Pulmonary artery endothelial cell (primary cell): ENCODE measurements around the gene HOMER2. TPM values are rescaled to one million over a fixed set of nuclear protein-coding genes. Genes with fewer than 3 reads are reported as not detected.
"Not testable (repeated sequence)": the region's sequence is repeated elsewhere in the genome, so short reads cannot be mapped to it uniquely, and the experiment has no call there.

Experiments
- DNase-seq: peaks from one replicate; pipeline ENCODE4 v3.0.0-alpha.2; 2011; ENCODE audit warnings: low read depth, low spot score
- total RNA-seq: library from RNA; depleted of rRNA; stranded (reverse); fragments of >200 nt; gene quantifications from 2 replicates; pipeline ENCODE4 v1.2.3, GENCODE V29; 2014

Gene HOMER2
- total RNA-seq, 1 donor from 2014 or later, result 0.40 TPM

GRCh38 chr15:82966671-82967071 lies 14.2 kb upstream of the HOMER2 start:
- no peak for DNase-seq

GRCh38 chr15:82964890-82965289 lies 12.4 kb upstream of the HOMER2 start:
- DNase-seq, result no peak

- no peak for DNase-seq
These were observed 11.2 kb upstream of the HOMER2 start for GRCh38 chr15:82963471-82964341.

GRCh38 chr15:82960766-82961165 lies 8.2 kb upstream of the HOMER2 start:
- DNase-seq, result no peak

GRCh38 chr15:82959423-82959822 lies 6.9 kb upstream of the HOMER2 start:
- DNase-seq, result no peak

- no peak for DNase-seq
These were observed 6.1 kb upstream of the HOMER2 start for GRCh38 chr15:82958638-82959037.

GRCh38 chr15:82951472-82952157 lies 905 bp downstream of the HOMER2 start:
- no peak for DNase-seq

- DNase-seq, result no peak
These were observed 1.7 kb downstream of the HOMER2 start for GRCh38 chr15:82950746-82951370.

- no peak for DNase-seq
These were observed 2.2 kb downstream of the HOMER2 start for GRCh38 chr15:82950295-82950694.

- no peak for DNase-seq
These were observed 6.3 kb downstream of the HOMER2 start for GRCh38 chr15:82946155-82946701.

GRCh38 chr15:82945326-82945725 lies 7.2 kb downstream of the HOMER2 start:
- no peak for DNase-seq

- DNase-seq, result no peak
These were observed 7.7 kb downstream of the HOMER2 start for GRCh38 chr15:82944821-82945220.

GRCh38 chr15:82944056-82944455 lies 8.5 kb downstream of the HOMER2 start:
- no peak for DNase-seq

GRCh38 chr15:82943176-82943575 lies 9.3 kb downstream of the HOMER2 start:
- DNase-seq, result no peak

- DNase-seq, result no peak
These were observed 9.8 kb downstream of the HOMER2 start for GRCh38 chr15:82942691-82943090.

- DNase-seq, result not testable (repeated sequence)
These were observed 12.8 kb downstream of the HOMER2 start for GRCh38 chr15:82939678-82940077.

- no peak for DNase-seq
These were observed 14.8 kb downstream of the HOMER2 start for GRCh38 chr15:82937712-82938058.

GRCh38 chr15:82936966-82937711 lies 15.4 kb downstream of the HOMER2 start:
- DNase-seq, result no peak

- DNase-seq, result no peak
These were observed 17.1 kb downstream of the HOMER2 start for GRCh38 chr15:82935382-82935781.

GRCh38 chr15:82934100-82934880 lies 18.2 kb downstream of the HOMER2 start:
- DNase-seq, result no peak

- no peak for DNase-seq
These were observed 18.9 kb downstream of the HOMER2 start for GRCh38 chr15:82933576-82933975.
